Smooth muscle cell of the brain vasculature (primary cell): ENCODE data around the gene ZMIZ1.

Experiments
- DNase-seq: peaks from one replicate; pipeline ENCODE4 v3.0.0-alpha.2; 2012; ENCODE audit warnings: low read depth, low spot score

The ZMIZ1 gene

DNA sequence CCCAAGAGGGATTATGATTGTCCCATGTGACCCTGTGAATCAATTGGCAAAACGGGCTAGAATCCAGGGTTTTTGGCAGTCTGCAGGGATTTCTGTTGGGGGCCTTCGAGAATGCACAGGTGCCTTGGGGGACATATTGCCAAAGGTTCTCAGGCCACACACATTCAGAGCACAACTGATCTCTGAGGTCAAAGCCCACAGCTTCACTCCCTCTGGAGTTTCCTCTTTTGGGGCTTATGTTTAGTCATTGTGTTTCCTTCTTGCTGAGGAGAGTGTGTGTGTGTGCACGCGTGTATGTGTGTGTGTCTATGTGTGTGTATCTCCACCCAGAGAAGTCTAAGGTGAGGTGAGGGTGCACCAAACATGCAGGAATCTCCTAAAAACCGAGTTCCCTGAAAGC, 287.3 kb downstream of the ZMIZ1 start:
- DNase-seq, result no peak

DNA sequence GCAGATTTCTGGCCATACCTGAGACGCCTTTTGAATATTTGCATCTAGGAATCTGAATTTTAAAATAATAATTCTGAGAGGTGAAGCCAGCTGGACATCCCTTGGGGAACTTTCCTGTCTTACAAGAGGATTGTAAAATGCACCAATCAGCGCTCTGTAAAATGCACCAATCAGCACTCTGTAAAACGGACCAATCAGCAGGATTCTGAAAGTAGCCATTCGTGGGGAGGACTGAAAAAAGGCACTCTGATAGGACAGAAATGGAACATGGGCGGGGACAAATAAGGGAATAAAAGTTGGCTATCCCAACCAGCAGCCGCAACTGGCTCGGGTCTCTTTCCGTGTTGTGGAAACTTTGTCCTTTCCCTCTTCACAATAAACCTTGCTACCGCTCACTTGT, 288.4 kb downstream of the ZMIZ1 start:
- DNase-seq, result no peak

DNA sequence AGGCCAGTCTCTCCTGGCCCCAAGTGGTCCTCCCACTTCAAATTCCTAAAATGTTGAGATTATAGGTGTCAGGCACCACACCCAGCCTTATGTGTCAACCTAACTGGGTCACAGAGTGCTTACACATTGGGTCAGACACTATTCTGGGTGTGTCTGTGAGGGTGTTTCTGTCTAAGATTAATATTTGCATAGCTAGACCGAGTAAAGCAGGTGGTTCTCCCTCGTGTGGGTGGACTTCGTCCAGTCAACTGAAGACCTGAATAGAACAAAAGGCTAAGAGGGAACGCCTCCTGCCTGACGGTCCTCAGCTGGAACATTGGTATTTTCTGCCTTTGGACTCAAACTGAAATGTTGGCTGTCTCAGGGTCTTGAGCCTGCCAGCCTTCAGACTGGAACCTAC, 290.0 kb downstream of the ZMIZ1 start:
- no peak for DNase-seq

DNA sequence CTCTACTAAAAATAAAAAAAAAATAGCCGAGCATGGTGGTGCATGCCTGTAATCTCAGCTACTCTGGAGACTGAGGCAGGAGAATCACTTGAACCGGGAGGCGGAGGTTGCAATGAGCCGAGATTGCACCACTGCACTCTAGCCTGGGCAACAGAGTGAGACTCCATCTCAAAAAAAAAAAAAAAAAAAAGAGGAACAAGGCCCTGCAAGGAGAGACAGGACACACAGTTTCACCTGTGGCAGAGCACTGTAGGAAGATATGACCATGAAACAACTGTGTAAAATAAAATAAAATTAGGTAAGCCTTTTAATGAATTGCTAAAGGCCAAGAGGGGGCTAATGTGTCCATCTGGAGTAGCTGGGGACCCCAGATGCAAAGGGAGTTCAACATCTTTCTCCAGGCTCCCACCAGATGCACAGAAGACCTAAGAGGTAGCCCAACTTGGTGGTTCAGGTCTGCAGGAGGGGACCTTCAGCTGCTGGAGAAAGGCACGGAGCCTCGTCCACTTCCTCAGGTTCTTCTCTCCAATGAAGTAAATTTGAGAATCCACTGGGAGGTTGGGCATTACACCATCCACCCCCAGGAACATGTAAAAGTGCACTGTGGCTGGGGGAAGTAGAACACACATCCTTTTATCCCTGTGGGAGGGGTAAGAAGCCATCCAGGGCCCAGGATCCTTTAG, 291.2 kb downstream of the ZMIZ1 start:
- DNase-seq, result no peak

DNA sequence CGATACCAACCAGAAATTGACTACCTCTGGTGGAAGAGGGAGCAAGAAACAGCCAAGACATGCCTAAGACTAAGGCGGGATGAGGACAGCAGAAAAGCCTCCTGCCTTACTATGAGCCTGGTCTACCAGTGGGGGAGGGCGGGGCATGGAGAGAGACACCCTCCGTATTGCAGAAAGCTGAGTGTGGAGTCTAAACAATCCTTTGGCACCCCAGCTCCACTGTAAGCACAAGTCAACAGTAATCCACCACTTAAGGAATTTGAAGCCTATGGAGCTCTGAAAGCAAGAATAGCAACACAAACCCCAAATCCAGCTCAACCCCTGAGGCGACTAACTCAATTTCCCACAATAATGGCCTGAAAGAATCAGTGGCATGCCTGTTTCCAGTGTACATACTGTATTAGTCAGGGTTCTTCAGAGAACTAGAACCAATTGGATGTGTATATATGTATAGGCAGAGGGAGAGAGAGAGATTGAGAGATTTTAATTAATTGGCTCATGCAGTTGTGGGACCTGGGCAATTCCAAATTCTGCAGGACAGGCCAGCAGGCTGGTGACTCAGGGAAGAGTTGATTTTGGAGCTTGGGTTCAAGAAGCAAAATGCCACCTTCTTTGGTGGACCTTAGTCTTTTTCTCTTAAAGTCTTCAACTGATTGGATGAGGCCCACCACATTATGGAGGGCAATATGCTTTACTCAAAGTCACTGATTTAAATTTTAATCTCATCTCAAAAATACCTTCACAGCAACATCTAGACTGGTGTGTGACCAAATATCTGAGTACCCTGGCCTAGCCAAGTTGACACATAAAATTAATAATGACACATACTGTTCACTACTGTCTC, 292.0 kb downstream of the ZMIZ1 start:
- DNase-seq, result no peak

DNA sequence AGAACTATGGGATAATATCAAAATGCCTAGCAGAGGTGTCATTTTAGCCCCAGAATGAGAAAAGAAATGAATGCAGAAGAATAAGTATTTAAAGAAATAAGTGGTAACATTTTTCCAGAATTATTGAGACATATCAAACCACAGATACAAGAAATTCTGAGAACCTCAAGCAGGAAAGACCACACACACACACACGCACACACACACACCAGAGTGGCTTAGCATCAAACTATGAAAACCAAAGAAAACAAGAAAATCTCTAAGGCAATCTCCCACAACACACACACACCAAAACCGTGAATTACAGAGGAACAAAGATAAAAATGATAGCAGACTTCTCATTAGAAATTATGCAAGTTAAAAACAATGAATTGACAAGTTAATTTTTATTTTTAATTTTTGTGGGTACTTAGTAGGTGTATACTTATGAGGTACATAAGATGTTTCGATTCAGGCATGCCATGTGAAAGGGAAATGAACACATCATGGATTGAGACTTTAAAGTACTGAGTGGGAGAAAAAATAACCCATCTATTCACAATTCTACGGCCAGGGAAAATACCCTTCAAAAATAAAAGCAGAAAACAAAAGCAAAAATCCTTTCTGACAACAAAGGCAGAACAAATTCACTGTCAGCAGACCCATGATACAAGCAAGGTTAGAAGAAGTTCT, 293.1 kb downstream of the ZMIZ1 start:
- DNase-seq, result no peak
